HG02759 (cell line): ENCODE measurements around the gene ANKRD30B.
"Not testable (repeated sequence)": the region's sequence is repeated elsewhere in the genome, so short reads cannot be mapped to it uniquely, and the experiment has no call there.

Experiments
- ATAC-seq: cut with Tn5 transposase; IDR thresholded peaks from one replicate; pipeline ENCODE4 v1.9.1; 2021; ENCODE audit warnings: mild to moderate bottlenecking, moderate library complexity; ENCODE audit not compliant: unreplicated experiment

ANKRD30B gene, protein sequence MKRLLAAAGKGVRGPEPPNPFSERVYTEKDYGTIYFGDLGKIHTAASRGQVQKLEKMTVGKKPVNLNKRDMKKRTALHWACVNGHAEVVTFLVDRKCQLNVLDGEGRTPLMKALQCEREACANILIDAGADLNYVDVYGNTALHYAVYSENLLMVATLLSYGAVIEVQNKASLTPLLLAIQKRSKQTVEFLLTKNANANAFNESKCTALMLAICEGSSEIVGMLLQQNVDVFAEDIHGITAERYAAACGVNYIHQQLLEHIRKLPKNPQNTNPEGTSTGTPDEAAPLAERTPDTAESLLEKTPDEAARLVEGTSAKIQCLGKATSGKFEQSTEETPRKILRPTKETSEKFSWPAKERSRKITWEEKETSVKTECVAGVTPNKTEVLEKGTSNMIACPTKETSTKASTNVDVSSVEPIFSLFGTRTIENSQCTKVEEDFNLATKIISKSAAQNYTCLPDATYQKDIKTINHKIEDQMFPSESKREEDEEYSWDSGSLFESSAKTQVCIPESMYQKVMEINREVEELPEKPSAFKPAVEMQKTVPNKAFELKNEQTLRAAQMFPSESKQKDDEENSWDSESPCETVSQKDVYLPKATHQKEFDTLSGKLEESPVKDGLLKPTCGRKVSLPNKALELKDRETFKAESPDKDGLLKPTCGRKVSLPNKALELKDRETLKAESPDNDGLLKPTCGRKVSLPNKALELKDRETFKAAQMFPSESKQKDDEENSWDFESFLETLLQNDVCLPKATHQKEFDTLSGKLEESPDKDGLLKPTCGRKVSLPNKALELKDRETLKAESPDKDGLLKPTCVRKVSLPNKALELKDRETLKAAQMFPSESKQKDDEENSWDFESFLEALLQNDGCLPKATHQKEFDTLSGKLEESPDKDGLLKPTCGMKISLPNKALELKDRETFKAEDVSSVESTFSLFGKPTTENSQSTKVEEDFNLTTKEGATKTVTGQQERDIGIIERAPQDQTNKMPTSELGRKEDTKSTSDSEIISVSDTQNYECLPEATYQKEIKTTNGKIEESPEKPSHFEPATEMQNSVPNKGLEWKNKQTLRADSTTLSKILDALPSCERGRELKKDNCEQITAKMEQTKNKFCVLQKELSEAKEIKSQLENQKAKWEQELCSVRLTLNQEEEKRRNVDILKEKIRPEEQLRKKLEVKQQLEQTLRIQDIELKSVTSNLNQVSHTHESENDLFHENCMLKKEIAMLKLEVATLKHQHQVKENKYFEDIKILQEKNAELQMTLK (N-terminal part only)

DNA sequence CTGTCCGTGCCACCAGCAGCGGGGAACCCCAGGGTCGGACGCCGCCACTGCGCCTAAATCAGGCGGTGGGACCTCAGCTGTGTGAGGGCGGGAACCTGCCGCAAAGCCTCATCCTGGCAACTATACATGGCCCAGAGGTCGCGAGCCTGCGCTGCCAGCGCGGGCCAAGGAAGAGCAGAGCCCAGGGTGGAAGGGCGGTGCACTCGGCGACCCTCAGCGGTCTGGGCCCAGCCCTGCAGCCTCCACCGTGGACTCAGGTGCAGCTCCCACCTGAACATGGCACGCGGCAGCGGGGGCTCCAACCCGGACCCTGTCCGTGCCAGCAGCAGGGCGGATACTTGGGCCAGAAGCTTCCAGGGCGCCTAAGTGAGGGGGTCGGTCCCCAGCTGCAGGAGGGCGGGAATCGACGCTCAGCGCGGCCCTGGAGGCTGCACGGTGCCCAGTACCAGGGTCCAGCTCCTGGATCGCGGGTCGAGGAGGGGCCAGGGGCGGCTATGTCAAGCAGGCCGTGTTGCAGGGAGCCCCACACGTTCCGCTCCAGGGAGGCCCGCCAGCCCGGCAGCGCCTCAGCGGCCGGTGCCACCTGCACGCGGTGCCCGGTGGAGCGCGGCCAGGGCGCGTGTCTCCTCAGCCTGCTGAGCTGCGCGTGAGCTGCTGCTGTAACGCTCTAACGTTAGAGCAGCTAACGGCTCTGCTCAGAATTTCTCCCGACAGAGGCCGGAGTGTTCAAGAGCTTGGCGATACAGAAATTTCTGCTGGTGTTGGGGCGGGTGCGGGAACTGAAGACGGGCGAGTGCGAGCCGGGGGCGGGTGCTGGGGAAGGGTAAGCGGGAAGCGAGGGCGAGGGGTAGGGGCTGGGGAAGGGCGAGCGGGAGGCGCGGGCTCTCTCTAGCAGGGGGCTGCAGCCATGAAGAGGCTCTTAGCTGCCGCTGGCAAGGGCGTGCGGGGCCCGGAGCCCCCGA lies at the start of gene ANKRD30B:
Gene ANKRD30B, plus strand, starts transcription at position 660 of the 962 bp plus-strand sequence. Its CDS starts 248 bp downstream, at position 908.
- no peak for ATAC-seq

DNA sequence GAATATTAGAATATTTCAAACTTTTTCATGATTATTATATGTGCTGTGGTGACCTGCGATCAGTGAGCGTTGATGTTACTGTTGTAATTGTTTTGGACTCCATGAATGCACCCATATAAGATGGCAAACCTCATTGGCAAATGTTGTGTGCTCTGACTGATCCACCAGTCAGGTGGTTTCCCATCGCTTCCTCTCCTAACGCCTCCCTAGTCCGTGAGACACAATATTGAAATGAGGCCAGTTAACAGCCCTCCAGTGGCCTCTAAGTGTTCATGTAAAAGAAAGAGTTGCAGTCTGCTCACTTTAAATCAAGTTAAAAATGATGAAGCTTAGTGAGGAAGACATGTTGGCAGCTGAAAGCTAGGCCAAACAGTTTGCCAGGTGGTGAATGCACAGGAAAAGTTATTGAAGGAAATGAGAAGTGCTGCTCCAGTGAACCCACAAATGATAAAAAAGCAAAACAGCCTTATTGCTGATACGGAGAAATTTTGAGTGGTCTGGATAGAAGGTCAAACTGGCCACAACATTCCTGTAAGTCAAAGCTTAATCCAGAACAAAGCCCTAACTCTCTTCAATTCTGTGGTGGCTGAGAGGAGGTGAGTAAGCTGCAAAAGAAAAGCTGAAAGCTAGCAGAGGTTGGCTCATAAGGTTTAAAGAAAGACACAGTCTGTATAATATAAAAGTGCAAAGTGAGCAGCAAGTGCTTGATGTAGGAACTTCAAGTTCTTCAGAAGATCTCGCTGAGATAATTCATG lies 46.5 kb upstream of the ANKRD30B start:
- not testable (repeated sequence) for ATAC-seq

DNA sequence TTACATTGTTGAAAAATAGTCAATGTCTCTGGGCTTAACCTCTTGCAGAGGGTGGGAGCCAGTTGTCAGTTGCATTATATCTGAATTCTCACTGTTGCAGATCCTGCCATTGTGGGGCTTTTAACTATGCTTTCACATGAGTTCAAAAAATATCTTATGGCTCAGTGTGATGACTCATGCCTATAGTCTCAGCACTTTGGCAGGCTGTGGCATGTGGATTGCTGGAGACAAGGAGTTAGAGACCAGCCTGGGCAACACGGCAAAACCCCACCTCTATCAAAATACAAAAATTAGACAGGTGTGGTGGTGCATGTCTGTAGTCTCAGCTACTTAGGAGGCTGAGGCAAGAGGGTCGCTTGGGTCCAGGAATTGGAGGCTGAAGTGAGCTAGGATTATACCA lies 38.2 kb upstream of the ANKRD30B start:
- ATAC-seq, result not testable (repeated sequence)

DNA sequence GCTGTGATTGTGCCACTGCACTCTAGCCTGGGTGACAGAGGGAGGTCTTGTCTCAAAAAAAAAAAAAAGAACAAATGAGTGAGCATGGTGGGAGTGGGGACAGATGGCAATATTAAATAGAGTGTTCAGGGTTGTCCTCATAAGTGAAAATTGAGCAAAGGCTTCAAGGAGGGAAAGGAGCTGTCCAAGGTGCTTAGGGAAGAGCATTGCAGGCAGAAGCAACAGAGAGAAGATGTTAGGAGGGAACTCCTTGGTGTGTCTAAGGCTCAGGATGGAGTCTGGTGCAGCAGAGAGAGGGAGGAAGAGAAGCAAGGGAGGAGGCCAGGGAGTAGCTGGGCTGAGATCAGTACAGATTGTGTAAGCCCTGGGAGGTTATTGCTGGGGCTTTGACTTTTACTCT lies 26.4 kb upstream of the ANKRD30B start:
- ATAC-seq, result not testable (repeated sequence)

GRCh38 chr18:14739056-14739455 lies 8.9 kb upstream of the ANKRD30B start:
- ATAC-seq, result not testable (repeated sequence)

DNA sequence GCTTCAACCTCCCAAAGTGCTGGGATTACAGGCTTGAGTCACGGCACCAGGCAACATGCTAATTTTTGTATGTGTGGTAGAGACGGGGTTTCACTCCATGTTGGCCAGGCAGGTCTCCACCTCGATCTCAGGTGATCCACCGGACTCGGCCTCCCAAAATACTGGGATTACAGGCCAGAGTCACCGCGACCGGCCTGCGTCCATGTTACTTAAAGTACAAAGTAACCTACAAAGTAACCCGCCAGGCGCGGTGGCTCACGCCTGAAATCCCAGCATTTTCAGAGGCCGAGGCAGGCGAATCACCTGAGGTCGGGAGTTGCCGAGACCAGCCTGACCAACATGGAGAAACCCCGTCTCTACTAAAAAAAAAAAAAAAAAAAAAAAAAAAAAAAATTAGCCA lies 1.1 kb upstream of the ANKRD30B start:
- no peak for ATAC-seq

GRCh38 chr18:14748496-14748895 lies 524 bp downstream of the ANKRD30B start:
- no peak for ATAC-seq

GRCh38 chr18:14763566-14763965 lies 15.6 kb downstream of the ANKRD30B start:
- not testable (repeated sequence) for ATAC-seq

- no peak for ATAC-seq
Measured at GRCh38 chr18:14767474-14767873, 19.5 kb downstream of the ANKRD30B start.

DNA sequence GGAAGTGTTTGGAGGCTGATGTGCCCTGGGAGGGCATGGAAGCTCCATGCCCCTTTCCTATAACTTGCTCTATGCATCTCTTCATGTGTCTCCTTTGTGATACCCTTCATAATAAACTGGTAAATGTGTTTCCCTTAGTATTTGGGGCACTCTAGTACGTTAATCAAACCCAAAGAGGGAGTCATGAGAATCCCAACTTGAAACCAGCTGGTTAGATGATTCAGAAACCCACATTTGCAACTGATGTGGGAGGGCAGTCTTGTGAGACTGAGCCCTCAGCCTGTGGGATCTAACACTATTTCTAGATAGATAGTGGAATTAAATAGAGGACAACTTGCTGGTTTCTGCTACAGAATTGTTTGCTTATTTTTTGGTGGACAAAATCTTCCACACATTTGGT lies 20.3 kb downstream of the ANKRD30B start:
- ATAC-seq, result no peak

GRCh38 chr18:14769381-14769780 lies 21.4 kb downstream of the ANKRD30B start:
- no peak for ATAC-seq

DNA sequence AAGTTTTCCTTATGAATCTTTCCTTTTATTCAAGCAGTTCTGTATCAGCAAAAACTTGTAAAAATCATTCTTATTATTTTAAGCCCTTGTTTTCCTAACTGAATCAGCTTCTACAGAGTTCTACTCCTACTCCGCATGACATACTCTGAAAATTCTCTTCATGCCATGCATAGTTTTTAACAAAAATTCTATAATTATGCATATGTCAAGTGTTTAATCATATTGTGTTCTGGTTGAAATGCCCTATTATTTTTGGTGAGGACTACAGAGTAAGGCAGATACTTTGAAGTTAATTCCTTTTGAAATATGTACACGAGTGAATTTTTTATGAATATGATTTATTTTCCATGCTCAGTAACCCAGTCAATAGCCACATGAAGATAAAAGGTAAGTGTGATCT lies 28.8 kb downstream of the ANKRD30B start:
- ATAC-seq, result no peak

GRCh38 chr18:14781671-14782070 lies 33.7 kb downstream of the ANKRD30B start:
- ATAC-seq, result no peak

DNA sequence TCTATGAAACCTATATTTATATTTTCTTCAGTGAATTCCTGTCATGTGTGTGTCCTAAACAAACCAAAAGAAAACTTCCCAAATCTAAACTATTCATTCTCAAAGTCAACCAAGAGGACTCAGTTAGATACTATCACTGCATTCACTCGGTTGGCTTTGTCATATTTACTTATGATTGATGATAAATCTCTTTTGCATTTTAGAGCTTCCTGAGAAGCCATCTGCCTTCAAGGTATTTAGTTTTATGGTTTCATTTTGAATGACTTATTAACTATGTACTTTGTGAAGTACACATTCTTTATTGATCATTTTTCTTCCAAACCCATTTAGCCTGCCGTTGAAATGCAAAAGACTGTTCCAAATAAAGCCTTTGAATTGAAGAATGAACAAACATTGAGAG lies 36.2 kb downstream of the ANKRD30B start:
- ATAC-seq, result no peak

DNA sequence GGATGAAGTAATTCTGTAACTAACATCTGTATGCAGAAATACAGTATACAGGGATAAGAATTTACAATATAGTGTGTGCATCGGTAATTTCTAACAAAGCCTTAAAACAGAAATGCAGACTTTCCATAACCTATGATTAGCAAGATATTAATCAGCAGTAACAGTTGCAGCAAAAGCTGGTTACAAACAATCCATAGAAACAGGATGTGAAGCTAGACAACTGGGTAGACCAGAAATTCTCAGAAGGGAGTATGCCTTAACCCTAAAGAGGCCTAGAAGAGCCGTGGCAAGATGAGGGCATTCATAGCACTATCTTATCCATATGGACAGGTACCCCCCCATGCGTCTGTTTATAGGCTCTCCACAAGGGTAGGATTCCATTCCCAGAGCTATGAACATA lies 48.9 kb downstream of the ANKRD30B start:
- not testable (repeated sequence) for ATAC-seq

DNA sequence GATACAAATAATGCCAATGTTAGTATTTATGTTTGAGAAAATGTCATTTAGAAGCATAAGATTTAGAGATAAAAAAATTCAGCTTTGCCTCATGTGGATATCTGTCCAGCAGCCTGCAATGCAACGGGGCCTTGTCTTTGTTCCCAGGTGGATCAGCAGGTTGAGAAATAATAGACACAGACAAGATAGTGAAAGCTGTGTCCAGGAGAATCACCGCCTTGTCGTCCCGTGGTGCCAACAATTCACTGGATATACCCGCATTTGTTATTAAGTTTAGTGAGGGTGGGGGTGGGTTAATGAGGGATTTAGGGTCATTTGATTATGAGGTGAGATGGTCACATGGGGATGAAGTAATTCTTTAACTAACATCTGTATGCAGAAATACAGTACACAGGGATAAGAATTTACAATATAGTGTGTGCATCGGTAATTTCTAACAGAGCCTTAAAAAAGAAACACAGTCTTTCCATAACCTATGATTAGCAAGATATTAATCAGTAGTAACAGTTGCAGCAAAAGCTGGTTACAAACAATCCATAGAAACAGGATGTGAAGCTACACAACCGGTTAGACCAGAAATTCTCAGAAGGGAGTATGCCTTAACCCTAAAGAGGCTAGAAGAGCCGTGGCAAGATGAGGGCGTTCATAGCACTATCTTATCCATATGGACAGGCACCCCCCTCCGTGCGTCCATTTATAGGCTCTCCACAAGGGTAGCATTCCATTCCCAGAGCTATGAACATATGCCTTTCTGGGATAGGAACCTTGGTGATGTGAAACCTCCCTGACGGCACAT lies 50.2 kb downstream of the ANKRD30B start:
- ATAC-seq, result not testable (repeated sequence)

DNA sequence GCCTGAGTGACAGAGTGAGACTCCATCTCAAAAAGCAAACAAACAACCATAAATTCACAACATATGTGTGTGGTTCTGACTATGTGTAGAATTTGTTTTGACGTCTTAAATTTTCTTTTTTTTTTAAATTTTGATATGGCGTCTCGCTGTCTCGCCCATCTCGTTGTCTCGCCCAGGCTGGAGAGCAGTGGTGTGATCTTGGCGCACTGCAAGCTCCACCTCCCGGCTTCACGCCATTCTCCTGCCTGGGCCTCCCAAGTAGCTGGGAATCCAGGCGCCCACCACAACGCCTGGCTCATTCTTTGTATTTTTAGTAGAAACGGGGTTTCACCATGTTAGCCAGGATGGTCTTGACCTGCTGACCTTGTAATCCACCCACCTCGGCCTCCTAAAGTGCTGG lies 63.1 kb downstream of the ANKRD30B start:
- not testable (repeated sequence) for ATAC-seq

DNA sequence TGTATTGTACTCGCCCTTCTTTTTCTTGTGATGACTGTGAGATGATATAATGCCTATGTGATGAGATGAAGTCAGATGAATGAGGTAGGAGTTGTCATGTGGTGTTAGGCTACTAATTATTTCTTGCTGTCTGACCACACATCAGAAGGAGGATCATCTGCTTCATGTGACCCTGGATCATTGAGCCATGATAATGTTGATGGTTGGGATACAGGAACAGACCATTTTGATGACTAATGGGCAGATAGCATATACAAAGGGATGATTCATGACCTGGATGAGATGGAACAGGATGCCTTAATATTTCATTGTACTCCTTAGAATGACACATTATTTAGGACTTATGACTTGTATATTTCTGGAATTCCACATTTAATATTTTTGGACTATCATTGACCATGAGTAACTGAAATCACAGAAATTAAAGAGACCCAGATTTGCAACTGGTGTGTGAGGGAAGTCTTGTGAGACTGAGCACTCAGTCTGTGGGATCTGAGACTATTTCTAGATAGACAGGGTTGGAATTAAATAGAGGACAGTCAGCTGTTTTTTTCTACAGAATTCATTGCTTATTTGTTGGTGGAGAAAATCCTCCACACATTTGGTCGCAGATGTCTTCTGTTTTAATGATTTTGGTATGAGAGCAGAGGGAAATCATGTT lies 79.1 kb downstream of the ANKRD30B start:
- ATAC-seq, result not testable (repeated sequence)
